Tibial artery (tissue), 4 donors: ENCODE data around the gene PXT1.
"Not testable (repeated sequence)": the region's sequence is repeated elsewhere in the genome, so short reads cannot be mapped to it uniquely, and the experiment has no call there.

Experiments
- DNase-seq, 2 donors: peaks; one replicate each; pipeline ENCODE4 v3.0.0-alpha.2; 2019
- H3K27ac ChIP-seq, 2 donors: fragments of 200-600 bp; sonication (generic) in 1 of 2; 1 replicate in 1 of 2; 2 replicates in 1 of 2; pipeline ENCODE4 v1.5.1; 2018 to 2019; ENCODE audit warnings: mild to moderate bottlenecking in 1 of 2
- H3K27me3 ChIP-seq, 2 donors: fragments of 200-600 bp; sonication (generic) in 1 of 2; one replicate each; pipeline versions ENCODE4 v1.5.1 to v1.6.0; 2016 to 2019
- H3K36me3 ChIP-seq, 3 donors: fragments of 200-600 bp; sonication (generic) in 2 of 3; one replicate each; pipeline ENCODE4 v1.5.1; 2016 to 2019; ENCODE audit warnings: mild to moderate bottlenecking in 2 of 3
- H3K4me1 ChIP-seq, 4 donors: fragments of 200-600 bp; sonication (generic) in 2 of 4; 1 replicate in 3 of 4; 2 replicates in 1 of 4; pipeline ENCODE4 v1.5.1; 2016 to 2019
- H3K4me3 ChIP-seq, 2 donors: fragments of 200-600 bp; sonication (generic) in 1 of 2; 1 replicate in 1 of 2; 2 replicates in 1 of 2; pipeline ENCODE4 v1.5.1; 2018 to 2019; ENCODE audit warnings: mild to moderate bottlenecking in 2 of 2
- H3K9me3 ChIP-seq, 3 donors: fragments of 200-600 bp; sonication (generic) in 1 of 3; one replicate each; pipeline ENCODE4 v1.5.1; 2016 to 2019
- intact Hi-C: fragments of 100-400 bp; cut with DNase I; formaldehyde crosslinking; loops from one replicate; pipeline ENCODE4 v1.15.0; 2023; ENCODE audit warnings: low total_unique reads
- TF ChIP-seq, protein P1 (sequence below), 2 experiments: fragments of 200-600 bp in 1 of 2; fragments of 450-650 bp in 1 of 2; IDR thresholded peaks; one replicate each; pipeline ENCODE4 v1.5.1; 2017 to 2019; ENCODE audit warnings: antibody characterized with exemption in 2 of 2, mild to moderate bottlenecking in 1 of 2, moderate library complexity in 1 of 2

PXT1 gene

DNA sequence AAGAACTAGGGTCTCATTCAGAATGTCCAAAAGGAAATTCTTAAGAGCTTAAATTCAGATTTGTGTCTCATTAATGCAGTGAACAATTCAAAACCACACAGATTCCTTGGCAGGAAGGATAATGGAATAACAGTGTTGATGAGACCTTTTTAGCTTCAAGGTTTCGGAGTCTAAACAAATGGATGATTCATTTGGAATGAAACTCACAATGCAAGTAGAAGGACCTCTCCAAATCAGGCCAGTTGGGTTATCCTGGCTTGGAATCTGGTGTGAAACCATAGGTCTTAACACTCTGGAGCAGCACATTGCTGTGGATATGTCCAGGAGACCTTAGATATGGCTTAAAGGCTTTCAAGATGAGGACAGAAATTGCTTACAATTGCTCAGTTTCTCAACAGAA lies 45.0 kb upstream of the PXT1 start:
- Histone ChIP-seq H3K27me3 (no peaks in the 10 kb centered on the region), H3K4me3 (no peak overlapping the region), H3K27ac (no peak overlapping the region), H3K36me3 (peaks cover 33 to 65% (median 33%) of the 10 kb centered on the region in 3 donors), H3K4me1 (peaks cover 0 to 11% (median 2%) of the 10 kb centered on the region in 4 donors), H3K9me3 (no peaks in the 10 kb centered on the region)
- TF ChIP-seq, protein P1, sequence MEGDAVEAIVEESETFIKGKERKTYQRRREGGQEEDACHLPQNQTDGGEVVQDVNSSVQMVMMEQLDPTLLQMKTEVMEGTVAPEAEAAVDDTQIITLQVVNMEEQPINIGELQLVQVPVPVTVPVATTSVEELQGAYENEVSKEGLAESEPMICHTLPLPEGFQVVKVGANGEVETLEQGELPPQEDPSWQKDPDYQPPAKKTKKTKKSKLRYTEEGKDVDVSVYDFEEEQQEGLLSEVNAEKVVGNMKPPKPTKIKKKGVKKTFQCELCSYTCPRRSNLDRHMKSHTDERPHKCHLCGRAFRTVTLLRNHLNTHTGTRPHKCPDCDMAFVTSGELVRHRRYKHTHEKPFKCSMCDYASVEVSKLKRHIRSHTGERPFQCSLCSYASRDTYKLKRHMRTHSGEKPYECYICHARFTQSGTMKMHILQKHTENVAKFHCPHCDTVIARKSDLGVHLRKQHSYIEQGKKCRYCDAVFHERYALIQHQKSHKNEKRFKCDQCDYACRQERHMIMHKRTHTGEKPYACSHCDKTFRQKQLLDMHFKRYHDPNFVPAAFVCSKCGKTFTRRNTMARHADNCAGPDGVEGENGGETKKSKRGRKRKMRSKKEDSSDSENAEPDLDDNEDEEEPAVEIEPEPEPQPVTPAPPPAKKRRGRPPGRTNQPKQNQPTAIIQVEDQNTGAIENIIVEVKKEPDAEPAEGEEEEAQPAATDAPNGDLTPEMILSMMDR (IDR thresholded peaks at IDR 0.05), result no peak
- DNase-seq, result no peak
- intact Hi-C loops, result no loop called here

- DNase-seq, result no peak
- TF ChIP-seq, protein P1 (IDR thresholded peaks at IDR 0.05), result no peak
- no peaks in the 10 kb centered on the region for H3K9me3 ChIP-seq
Observed at GRCh38 chr6:36484736-36485135, 42.1 kb upstream of the PXT1 start.

GRCh38 chr6:36483326-36483725 lies 40.7 kb upstream of the PXT1 start:
- H3K4me3 ChIP-seq, H3K27ac ChIP-seq: not testable (repeated sequence)
- peaks cover 53 to 95% (median 68%) of the 10 kb centered on the region in 3 donors for H3K36me3 ChIP-seq

More at GRCh38 chr6:36484736-36485135, 42.1 kb upstream of the PXT1 start:
- Histone ChIP-seq H3K27ac (no peak overlapping the region), H3K36me3 (peaks cover 53 to 86% (median 59%) of the 10 kb centered on the region in 3 donors), H3K27me3 (no peaks in the 10 kb centered on the region), H3K4me3 (no peak overlapping the region), H3K4me1 (peaks cover 0 to 11% (median 2%) of the 10 kb centered on the region in 4 donors)
- intact Hi-C loops, result no loop called here

DNA sequence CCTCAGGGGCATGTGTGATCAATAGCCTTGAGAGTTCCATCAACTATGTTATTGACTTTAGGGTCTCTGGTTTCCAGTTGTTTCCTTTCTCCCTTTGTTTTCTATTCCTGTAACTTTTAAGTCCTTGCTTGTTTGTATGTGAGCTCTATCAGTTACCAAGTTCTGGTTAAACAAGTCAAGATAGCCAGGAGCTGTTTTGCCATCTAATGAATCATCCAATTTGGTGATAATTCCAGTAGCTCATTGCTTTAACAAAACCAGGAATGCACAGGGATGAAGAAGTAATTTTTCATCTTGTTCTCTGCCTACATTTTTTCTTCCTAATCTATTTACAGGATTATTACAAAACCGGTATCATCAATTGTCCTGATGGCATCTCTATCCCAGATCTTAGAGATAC lies 36.6 kb upstream of the PXT1 start:
- Histone ChIP-seq H3K27me3 (no peaks in the 10 kb centered on the region), H3K27ac (no peak overlapping the region), H3K9me3 (no peaks in the 10 kb centered on the region), H3K4me3 (no peak overlapping the region), H3K36me3 (peaks cover 35 to 82% (median 43%) of the 10 kb centered on the region in 3 donors), H3K4me1 (no peaks in the 10 kb centered on the region)
- TF ChIP-seq, protein P1 (IDR thresholded peaks at IDR 0.05), result no peak
- no peak for DNase-seq
- intact Hi-C loops, result no loop called here

More at GRCh38 chr6:36483326-36483725, 40.7 kb upstream of the PXT1 start:
- H3K4me1 ChIP-seq, H3K27me3 ChIP-seq, H3K9me3 ChIP-seq, DNase-seq, intact Hi-C loops: not testable (repeated sequence)

DNA sequence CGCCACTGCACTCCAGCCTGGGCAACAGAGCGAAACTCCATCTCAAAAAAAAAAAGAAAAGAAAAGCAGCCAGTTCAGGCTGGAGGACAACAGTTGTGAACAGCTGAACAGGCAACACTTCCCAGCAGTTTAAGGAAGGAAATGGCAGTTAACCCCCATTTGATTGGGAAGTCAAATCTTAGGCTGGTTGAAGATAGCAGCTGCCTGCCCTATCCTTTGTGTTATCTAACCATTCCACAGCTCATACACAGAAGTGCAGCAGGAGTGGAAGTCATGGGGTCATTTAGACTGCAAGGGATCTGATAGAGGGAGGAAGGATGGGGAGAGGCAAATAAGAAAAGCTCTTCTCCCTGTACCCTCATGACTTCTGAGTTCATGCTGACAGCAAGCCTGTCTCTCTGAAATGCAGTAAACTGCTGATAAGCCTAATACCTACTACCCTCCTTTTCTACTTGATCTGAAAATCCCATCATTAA lies 35.4 kb upstream of the PXT1 start:
- H3K27me3 ChIP-seq, result no peaks in the 10 kb centered on the region
- peaks cover 25 to 79% (median 48%) of the 10 kb centered on the region in 3 donors for H3K36me3 ChIP-seq
- TF ChIP-seq, protein P1 (IDR thresholded peaks at IDR 0.05), result no peak
- intact Hi-C loops, result no loop called here
- H3K27ac ChIP-seq, result no peak overlapping the region
- no peak overlapping the region for H3K4me3 ChIP-seq
- no peak for DNase-seq
- no peaks in the 10 kb centered on the region for H3K4me1 ChIP-seq
- no peaks in the 10 kb centered on the region for H3K9me3 ChIP-seq

GRCh38 chr6:36469946-36470345 lies 27.3 kb upstream of the PXT1 start:
- TF ChIP-seq, protein P1 (IDR thresholded peaks at IDR 0.05), result no peak
- H3K27me3 ChIP-seq, result no peaks in the 10 kb centered on the region
- H3K27ac ChIP-seq, result no peak overlapping the region
- no peak for DNase-seq
- intact Hi-C loops, result no loop called here
- H3K4me1 ChIP-seq, result no peaks in the 10 kb centered on the region
- H3K36me3 ChIP-seq, result peaks cover 8 to 47% (median 32%) of the 10 kb centered on the region in 3 donors
- H3K9me3 ChIP-seq, result no peaks in the 10 kb centered on the region
- H3K4me3 ChIP-seq, result no peak overlapping the region
